Adipocyte (in vitro differentiated cells): ENCODE results near the gene PASK.

ENCODE experiments used
- DNase-seq: peaks from one replicate; pipeline ENCODE4 v3.0.0-alpha.2; 2015; ENCODE audit warnings: low read depth
- H3K27me3 ChIP-seq: replicated peaks from 2 replicates; pipeline ENCODE4 v1.7.0; 2013; ENCODE audit warnings: mild to moderate bottlenecking, low read length, moderate library complexity; ENCODE audit not compliant: control insufficient read depth, insufficient read depth
- H3K36me3 ChIP-seq: 2 replicates; pipeline ENCODE4 v1.7.0; 2013; ENCODE audit warnings: low read length, mild to moderate bottlenecking, moderate library complexity; ENCODE audit not compliant: control insufficient read depth, insufficient read depth, severe bottlenecking
- H3K4me1 ChIP-seq: 2 replicates; pipeline ENCODE4 v1.7.0; 2013; ENCODE audit warnings: mild to moderate bottlenecking, low read length, moderate library complexity; ENCODE audit not compliant: control insufficient read depth, insufficient read depth
- H3K4me3 ChIP-seq: 2 replicates; pipeline ENCODE4 v1.7.0; 2013; ENCODE audit warnings: mild to moderate bottlenecking, low read length, moderate library complexity
- H3K9ac ChIP-seq: 2 replicates; pipeline ENCODE4 v1.7.0; 2013; ENCODE audit warnings: mild to moderate bottlenecking, low read length, moderate library complexity
- H3K9me3 ChIP-seq: 2 replicates; pipeline ENCODE4 v1.7.0; 2013; ENCODE audit warnings: mild to moderate bottlenecking, low read length, moderate library complexity; ENCODE audit not compliant: control insufficient read depth

The PASK gene

GRCh38 chr2:241083091-241083415 is 66.2 kb downstream of the PASK start:
- DNase-seq, result no peak

DNA sequence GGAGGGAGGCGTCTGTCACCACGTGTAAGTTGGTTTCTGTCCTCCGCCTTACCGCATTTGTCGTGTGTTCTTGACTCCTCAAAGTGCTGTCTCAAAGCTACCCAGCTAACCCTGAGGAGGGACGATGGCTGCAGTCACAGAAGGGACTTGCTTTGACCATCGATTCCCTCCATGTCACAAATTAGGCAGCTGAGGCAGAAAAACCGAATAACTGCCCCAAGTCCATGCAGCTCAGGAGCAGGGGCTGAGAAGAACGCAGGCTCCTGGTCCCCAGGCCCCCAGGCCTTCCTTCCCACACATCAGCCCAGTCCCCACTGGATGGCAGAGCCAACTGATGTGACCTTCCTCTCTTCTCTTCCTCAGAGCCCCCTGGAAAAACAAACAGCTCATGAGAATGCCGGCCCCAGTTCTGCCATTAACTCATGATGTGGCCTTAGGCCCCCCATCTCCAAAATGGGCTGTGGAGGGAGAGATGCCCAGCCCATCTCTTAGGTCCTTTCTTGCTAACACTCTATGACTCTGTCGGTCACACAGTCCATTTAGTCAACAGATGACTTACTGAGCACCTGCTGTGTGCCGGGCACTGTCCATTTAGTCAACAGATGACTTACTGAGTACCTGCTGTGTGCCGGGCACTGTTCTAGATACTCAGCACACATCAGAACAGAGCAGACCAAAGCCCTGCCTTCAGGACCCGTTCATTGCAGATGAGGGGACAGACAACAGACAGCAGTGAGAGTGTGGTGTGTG is 66.8 kb downstream of the PASK start:
- peaks cover 30% of the 10 kb centered on the region for H3K36me3 ChIP-seq
- H3K9ac ChIP-seq, result no peak overlapping the region
- no peak for DNase-seq
- no peaks in the 10 kb centered on the region for H3K9me3 ChIP-seq
- peaks cover 4% of the 10 kb centered on the region for H3K4me1 ChIP-seq
- H3K4me3 ChIP-seq, result no peak overlapping the region
- H3K27me3 ChIP-seq, result no peaks in the 10 kb centered on the region

More at GRCh38 chr2:241083091-241083415, 66.2 kb downstream of the PASK start:
- H3K36me3 ChIP-seq, result peaks cover 34% of the 10 kb centered on the region
- no peaks in the 10 kb centered on the region for H3K27me3 ChIP-seq
- H3K4me1 ChIP-seq, result peaks cover 4% of the 10 kb centered on the region
- no peaks in the 10 kb centered on the region for H3K9me3 ChIP-seq
- no peak overlapping the region for H3K9ac ChIP-seq
- no peak overlapping the region for H3K4me3 ChIP-seq

DNA sequence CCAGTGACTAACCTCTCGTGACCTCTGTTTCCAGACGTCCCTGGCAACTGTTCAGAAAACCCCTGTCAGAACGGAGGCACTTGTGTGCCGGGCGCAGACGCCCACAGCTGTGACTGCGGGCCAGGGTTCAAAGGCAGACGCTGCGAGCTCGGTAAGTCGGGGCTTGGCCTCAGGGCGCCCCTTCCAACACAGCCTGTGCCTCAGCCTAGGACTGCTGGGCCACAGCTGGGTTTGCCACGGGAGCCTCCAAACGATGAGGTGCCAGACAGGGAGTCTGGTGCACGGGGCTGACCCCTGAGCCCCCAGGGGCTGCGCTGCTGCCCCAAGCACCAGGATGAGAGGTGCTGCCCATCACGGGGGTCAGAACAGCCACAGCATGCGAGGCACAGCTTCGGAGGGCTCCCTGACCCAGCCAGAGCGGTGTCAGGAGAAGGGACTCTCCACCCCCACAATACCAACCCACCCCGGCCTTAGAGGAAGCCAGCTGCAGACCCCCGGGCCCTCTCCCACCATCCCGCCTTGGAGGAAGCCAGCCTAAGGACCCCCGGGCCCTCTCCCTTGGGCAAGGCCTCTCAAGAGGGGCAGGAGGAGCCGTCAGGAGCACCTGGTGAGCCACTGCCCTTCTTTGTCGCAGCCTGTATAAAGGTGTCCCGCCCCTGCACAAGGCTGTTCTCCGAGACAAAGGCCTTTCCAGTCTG is 67.5 kb downstream of the PASK start:
- DNase-seq, result no peak
- Histone ChIP-seq H3K4me1 (peaks cover 4% of the 10 kb centered on the region), H3K9me3 (no peaks in the 10 kb centered on the region), H3K27me3 (no peaks in the 10 kb centered on the region), H3K36me3 (peaks cover 28% of the 10 kb centered on the region), H3K9ac (no peak overlapping the region), H3K4me3 (no peak overlapping the region)

DNA sequence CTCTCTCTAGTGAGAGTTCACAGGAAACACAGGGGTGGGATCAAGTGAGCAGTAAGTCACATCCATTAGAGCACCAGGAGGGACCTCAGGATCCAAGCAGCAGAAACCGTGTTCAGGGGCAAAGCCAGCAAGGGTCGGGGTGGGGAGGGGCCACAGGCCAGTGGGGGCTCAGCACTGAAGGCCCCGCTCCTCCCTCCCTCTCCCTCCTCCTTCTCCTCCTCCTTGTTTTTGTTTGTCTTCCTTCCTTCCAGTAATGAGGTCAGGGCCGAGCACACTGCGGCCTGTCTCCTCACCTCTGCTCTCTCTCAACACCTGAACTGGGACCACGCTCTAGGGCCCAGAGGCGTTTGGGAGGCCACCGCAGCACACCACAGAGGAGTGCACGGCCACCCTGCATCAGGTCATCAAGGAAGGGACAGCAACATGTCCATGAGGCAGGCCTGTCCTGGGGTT is 68.1 kb downstream of the PASK start:
- Histone ChIP-seq H3K4me3 (no peak overlapping the region), H3K27me3 (no peaks in the 10 kb centered on the region), H3K9ac (no peak overlapping the region), H3K9me3 (no peaks in the 10 kb centered on the region), H3K4me1 (peaks cover 4% of the 10 kb centered on the region), H3K36me3 (peaks cover 22% of the 10 kb centered on the region)
- DNase-seq, result no peak

DNA sequence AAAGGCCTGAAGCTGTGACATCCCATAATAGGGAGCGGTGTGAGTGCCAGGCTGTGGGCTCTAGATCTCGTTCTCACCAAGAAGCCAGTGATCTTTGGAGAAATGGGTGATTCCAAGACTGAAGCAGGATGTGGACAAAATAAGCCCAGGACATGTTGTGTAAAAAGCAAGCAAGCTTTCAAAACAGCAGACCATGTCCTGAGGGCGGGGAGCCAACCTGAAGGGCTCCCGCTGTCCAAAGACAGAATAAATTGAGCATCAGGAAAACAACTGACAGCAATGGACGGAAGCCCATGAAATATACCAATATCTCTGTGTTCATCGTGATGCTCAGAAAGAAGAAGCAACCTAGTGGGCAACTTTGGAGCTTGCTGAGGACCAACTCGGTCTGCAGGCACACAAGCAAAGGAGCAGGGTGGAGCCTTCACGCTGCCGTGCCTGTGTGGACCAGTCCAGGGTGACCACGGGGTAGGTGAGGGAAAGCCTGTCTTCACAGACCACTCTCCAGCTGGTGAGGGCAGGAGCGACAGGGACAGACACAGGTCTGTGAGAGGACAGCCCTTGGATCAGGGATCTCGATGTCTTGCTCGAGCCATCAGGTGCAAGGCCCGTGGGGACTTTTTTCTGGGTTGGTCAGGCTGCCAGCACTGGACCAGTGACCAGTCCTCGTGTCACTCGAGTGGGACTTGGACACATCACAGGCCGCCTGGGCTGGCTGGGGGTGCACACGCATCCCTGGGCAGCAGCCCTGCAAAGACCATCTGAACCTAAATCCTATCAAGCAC is 68.7 kb downstream of the PASK start:
- Histone ChIP-seq H3K4me1 (peaks cover 4% of the 10 kb centered on the region), H3K36me3 (peaks cover 25% of the 10 kb centered on the region), H3K27me3 (no peaks in the 10 kb centered on the region), H3K9ac (no peak overlapping the region), H3K9me3 (no peaks in the 10 kb centered on the region), H3K4me3 (no peak overlapping the region)
- DNase-seq, result no peak

DNA sequence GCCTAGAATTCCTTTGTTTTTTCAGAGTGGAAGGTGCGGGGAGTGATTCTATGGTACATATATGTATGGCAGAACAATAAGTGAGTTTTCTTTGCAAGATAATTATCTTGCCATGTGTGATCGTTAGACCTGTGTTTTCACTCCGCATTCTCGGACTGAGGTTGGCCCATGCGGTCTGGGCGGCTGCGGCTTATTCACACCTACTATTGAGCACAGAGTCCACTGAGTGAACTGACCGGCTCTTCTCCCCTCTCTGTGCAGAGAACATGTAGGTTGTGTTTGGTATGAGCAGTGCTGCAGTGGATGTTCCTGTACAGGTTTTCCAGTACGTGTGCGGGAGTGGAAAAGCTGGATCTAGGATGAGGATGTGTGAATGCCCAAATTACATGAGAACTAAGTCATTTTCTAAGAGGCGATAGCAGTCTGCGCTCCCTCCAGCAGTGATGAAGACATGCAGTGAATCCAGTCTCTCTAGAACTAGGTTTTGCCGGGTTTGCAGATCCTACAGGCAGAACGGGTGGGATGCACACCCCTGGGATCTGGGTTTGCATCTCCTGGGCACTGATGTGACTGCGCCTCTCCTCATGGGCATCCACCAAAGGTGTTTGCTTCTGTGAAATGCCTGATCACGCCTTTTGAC is 74.3 kb downstream of the PASK start:
- Histone ChIP-seq H3K9me3 (no peaks in the 10 kb centered on the region), H3K36me3 (peaks cover 66% of the 10 kb centered on the region), H3K27me3 (no peaks in the 10 kb centered on the region), H3K4me1 (peaks cover under 1% of the 10 kb centered on the region), H3K9ac (no peak overlapping the region), H3K4me3 (no peak overlapping the region)
- no peak for DNase-seq

DNA sequence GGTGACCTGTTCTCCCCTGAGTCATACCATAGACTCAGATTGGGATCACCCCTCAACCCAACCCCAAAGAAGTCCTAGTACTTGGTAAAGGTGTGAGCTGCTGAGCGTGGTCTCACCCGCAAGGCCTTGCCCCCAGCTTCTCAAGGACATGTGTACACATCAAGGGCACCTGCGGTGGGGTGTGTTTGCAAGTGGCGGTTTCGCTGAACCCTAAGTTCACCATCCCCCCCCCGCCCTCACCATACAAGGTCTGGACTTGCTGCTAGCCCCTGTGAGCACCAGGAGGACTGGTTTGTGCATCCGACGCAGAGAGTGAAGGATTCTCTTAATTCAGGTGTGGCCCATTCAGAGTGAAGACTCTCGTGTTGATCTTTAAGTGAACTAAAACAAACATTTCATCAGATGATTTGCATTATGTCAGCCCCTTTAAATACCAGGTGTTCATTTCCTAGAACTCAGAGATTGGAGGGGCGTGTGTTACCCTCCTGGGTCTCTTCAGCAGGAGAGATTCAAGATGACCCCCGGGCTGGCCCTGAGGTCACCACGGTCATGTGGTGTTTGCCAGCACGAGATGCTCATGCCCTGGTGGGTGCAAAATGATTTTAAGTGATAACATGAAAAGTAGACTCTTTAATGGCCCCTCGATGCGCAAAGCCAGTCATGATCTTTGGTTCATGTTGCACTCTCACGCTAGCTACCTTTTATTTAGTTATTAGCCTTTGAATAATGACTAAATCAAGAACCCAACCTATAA is 75.0 kb downstream of the PASK start:
- no peak for DNase-seq
- H3K4me3 ChIP-seq, result no peak overlapping the region
- H3K36me3 ChIP-seq, result peaks cover 74% of the 10 kb centered on the region
- no peaks in the 10 kb centered on the region for H3K4me1 ChIP-seq
- no peak overlapping the region for H3K9ac ChIP-seq
- no peaks in the 10 kb centered on the region for H3K27me3 ChIP-seq
- no peaks in the 10 kb centered on the region for H3K9me3 ChIP-seq

DNA sequence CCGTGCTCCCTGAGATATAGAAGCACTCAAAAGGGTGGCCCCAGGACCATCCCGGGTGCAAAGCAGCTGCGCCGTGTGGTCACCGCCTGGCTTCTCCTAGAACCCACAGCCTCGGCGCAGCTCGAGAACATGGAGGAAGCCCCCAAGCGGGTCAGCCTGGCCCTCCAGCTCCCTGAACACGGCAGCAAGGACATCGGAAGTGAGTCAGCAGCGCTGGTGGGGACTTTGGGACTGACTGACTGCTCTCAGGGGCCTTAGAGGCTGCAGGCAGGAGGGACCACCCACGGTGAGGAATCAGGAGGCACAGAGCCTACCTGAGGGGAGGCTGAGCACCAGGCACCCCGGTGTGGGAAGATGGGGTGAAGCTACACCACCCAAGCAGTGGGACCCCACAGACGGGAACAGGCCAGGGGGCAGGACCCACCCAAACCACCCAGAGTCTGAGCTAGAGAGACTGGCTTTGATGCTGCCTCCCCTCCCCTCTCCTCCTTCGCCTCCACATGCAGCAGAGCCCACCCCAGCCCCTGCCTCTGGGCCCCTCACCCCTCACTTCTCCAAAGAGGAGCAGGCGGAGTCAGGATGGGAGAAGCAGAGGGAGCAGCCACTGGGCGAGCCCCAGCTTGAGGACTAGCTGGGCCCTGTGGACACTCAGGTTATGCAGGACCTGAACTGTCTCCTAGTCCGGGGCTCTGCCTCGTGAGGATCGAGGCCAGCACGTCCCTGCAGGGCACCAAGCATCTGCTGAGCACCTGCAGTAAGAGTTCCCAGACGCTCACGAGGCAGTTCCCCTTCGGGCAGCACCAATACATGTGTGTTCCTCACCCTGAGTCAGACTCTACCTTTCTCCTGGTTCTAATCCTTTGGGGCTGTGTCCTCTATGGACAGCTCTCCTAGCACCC is 75.9 kb downstream of the PASK start:
- Histone ChIP-seq H3K36me3 (peaks cover 82% of the 10 kb centered on the region), H3K4me1 (no peaks in the 10 kb centered on the region), H3K9me3 (no peaks in the 10 kb centered on the region), H3K9ac (no peak overlapping the region), H3K4me3 (no peak overlapping the region), H3K27me3 (no peaks in the 10 kb centered on the region)
- no peak for DNase-seq

DNA sequence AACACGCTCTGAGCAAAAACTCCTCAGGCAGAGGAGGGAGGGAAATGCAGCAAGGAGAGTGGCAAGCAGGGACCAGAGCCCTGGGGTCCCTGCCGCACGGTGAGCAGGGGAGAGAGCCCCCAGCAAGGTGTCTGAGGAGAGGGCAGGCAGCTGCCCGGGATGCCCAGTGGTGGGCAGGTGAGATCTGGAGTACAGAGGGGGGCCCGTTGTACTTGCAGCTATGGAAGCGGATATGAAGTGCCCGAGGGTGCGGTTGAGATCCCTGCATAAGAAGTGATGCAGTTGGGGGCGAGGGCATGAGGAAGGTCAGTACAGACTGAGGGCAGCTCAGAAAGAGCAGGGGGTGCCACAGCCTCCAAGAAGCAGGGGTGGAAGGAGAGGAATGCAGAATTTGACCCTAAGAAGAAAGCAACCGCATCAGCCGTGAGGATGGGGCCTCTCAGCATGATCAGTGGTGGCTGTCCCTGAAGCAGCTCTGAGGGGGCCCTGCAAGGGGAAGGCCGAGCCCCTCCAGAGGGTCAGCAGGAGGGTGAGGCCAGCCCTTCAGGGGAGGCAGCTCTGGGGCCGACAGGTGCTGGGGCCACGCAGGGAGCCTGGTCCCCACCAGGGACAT is 76.6 kb downstream of the PASK start:
- H3K9me3 ChIP-seq, result no peaks in the 10 kb centered on the region
- H3K36me3 ChIP-seq, result peaks cover 88% of the 10 kb centered on the region
- H3K4me3 ChIP-seq, result no peak overlapping the region
- no peaks in the 10 kb centered on the region for H3K27me3 ChIP-seq
- no peak overlapping the region for H3K9ac ChIP-seq
- DNase-seq, result no peak
- no peaks in the 10 kb centered on the region for H3K4me1 ChIP-seq

DNA sequence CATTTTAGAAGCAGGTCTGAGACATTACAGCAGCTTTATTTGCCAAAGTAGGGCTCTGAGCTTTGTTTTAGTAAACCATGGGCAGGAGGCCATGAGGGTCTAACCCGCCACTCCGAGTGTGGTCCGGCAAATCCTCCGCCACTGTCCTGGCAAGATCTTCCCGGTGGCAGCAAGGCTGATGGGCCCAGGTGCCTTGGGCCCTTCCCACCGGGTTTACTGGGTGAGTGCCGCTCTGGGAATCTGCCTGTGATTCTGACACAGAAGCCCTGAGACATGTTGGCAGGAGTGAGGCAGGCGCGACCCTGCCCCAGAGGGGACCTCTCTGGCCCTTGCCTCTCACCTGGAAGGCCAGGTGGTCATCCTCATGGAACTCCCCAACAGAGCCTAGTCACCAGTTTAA is 77.1 kb downstream of the PASK start:
- no peak for DNase-seq
- H3K4me1 ChIP-seq, result no peaks in the 10 kb centered on the region
- no peak overlapping the region for H3K4me3 ChIP-seq
- no peaks in the 10 kb centered on the region for H3K9me3 ChIP-seq
- H3K9ac ChIP-seq, result no peak overlapping the region
- no peaks in the 10 kb centered on the region for H3K27me3 ChIP-seq
- H3K36me3 ChIP-seq, result peaks cover 88% of the 10 kb centered on the region
